ENCODE data around the gene CDH13.
A peak's percentile ranks its signal among the peaks of the same experiment; 100 is the strongest.

CDH13 gene

GRCh38 chr16:83806036-83806435, 1179.3 kb downstream of the CDH13 start:
- no peak for ATAC-seq (ENCODE audit: low read depth)
- H3K27ac ChIP-seq (ENCODE audit: poor library complexity, severe bottlenecking): no peak overlapping the region

GRCh38 chr16:83806731-83807130, 1180.0 kb downstream of the CDH13 start:
- ATAC-seq (ENCODE audit: low read depth) (no peak), DNase-seq (ENCODE audit: low spot score) (no peak)
- Histone ChIP-seq H3K4me3 (ENCODE audit: severe bottlenecking) (no peak overlapping the region), H3K9me3 (ENCODE audit: severe bottlenecking) (no peaks in the 10 kb centered on the region), H3K4me1 (ENCODE audit: insufficient read depth, poor library complexity, severe bottlenecking) (peaks cover 7% of the 10 kb centered on the region), H3K27me3 (ENCODE audit: insufficient read depth, poor library complexity, severe bottlenecking) (no peaks in the 10 kb centered on the region), H3K36me3 (ENCODE audit: low read depth) (peaks cover 23% of the 10 kb centered on the region), H3K27ac (ENCODE audit: poor library complexity, severe bottlenecking) (no peak overlapping the region)
- TF ChIP-seq CTCF (IDR thresholded peaks at IDR 0.05; ENCODE audit: poor library complexity, severe bottlenecking): no peak

More at GRCh38 chr16:83806036-83806435, 1179.3 kb downstream of the CDH13 start:
- H3K4me1 ChIP-seq (ENCODE audit: insufficient read depth, poor library complexity, severe bottlenecking): peaks cover 8% of the 10 kb centered on the region
- no peak for DNase-seq (ENCODE audit: low spot score)
- H3K4me3 ChIP-seq (ENCODE audit: severe bottlenecking): no peak overlapping the region
- no peaks in the 10 kb centered on the region for H3K9me3 ChIP-seq (ENCODE audit: severe bottlenecking)
- H3K36me3 ChIP-seq (ENCODE audit: low read depth): peaks cover 16% of the 10 kb centered on the region
- no peaks in the 10 kb centered on the region for H3K27me3 ChIP-seq (ENCODE audit: insufficient read depth, poor library complexity, severe bottlenecking)
- no peak for TF ChIP-seq CTCF (IDR thresholded peaks at IDR 0.05; ENCODE audit: poor library complexity, severe bottlenecking)

- H3K27me3 ChIP-seq (ENCODE audit: insufficient read depth, poor library complexity, severe bottlenecking): no peaks in the 10 kb centered on the region
- DNase-seq (ENCODE audit: low spot score): no peak
- no peak overlapping the region for H3K27ac ChIP-seq (ENCODE audit: poor library complexity, severe bottlenecking)
- no peaks in the 10 kb centered on the region for H3K9me3 ChIP-seq (ENCODE audit: severe bottlenecking)
- peak overlapping the region; percentile 93 for H3K4me3 ChIP-seq (ENCODE audit: severe bottlenecking)
- H3K36me3 ChIP-seq (ENCODE audit: low read depth): peaks cover 29% of the 10 kb centered on the region
- peaks cover 4% of the 10 kb centered on the region for H3K4me1 ChIP-seq (ENCODE audit: insufficient read depth, poor library complexity, severe bottlenecking)
- no peak for TF ChIP-seq CTCF (IDR thresholded peaks at IDR 0.05; ENCODE audit: poor library complexity, severe bottlenecking)
- ATAC-seq (ENCODE audit: low read depth): no peak; the same call in 2 of the 3 replicates
Observed at GRCh38 chr16:83807327-83807709, 1180.5 kb downstream of the CDH13 start.

- H3K4me3 ChIP-seq (ENCODE audit: severe bottlenecking): peak within 1 kb of the TSS; percentile 93
- peak; percentile 96 for DNase-seq (ENCODE audit: low spot score)
- H3K4me1 ChIP-seq (ENCODE audit: insufficient read depth, poor library complexity, severe bottlenecking): peaks cover 4% of the 10 kb centered on the region
- ATAC-seq (ENCODE audit: low read depth): peak; percentile 93
- H3K36me3 ChIP-seq (ENCODE audit: low read depth): peaks cover 34% of the 10 kb centered on the region
- H3K27me3 ChIP-seq (ENCODE audit: insufficient read depth, poor library complexity, severe bottlenecking): no peaks in the 10 kb centered on the region
- no peaks in the 10 kb centered on the region for H3K9me3 ChIP-seq (ENCODE audit: severe bottlenecking)
- peak within 1 kb of the TSS; percentile 40 for H3K27ac ChIP-seq (ENCODE audit: poor library complexity, severe bottlenecking)
- TF ChIP-seq CTCF (IDR thresholded peaks at IDR 0.05; ENCODE audit: poor library complexity, severe bottlenecking): no peak
Observed at GRCh38 chr16:83807710-83808572, 1181.2 kb downstream of the CDH13 start, which contains the start of gene HSBP1. Gene HSBP1, plus strand, starts transcription at chr16:83807978. Its CDS starts 99 bp downstream, at chr16:83808077.

- Histone ChIP-seq H3K36me3 (ENCODE audit: low read depth) (peaks cover 34% of the 10 kb centered on the region), H3K4me1 (ENCODE audit: insufficient read depth, poor library complexity, severe bottlenecking) (peaks cover 4% of the 10 kb centered on the region), H3K27me3 (ENCODE audit: insufficient read depth, poor library complexity, severe bottlenecking) (no peaks in the 10 kb centered on the region), H3K4me3 (ENCODE audit: severe bottlenecking) (peak overlapping the region; percentile 93), H3K9me3 (ENCODE audit: severe bottlenecking) (no peaks in the 10 kb centered on the region), H3K27ac (ENCODE audit: poor library complexity, severe bottlenecking) (peak overlapping the region; percentile 40)
- no peak for TF ChIP-seq CTCF (IDR thresholded peaks at IDR 0.05; ENCODE audit: poor library complexity, severe bottlenecking)
- ATAC-seq (ENCODE audit: low read depth): peak; percentile 16; the same call in 2 of the 3 replicates
- no peak for DNase-seq (ENCODE audit: low spot score)
Observed at GRCh38 chr16:83808573-83809014, 1181.8 kb downstream of the CDH13 start.

Measured in RWPE2 (cell line).